ENCODE measurements around the gene FRMD3.

DNA sequence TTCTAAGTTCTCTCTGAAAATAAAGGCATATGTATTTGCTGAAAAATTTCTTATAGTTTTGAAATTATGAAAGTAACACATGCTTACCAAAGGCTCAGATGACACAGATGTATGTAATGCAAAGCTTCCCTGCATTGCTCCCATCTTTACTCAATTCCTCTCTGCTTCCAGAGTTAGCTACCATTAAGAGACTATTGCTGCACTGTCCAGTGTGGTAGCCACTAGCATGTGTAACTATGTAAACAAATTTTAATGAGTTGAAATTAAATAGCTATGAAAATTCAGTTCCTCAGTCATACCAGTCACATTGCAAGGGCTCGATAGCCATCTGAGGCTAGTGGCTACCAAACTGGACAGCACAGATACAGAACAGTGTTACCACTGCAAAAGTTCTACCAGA lies 17.9 kb downstream of the FRMD3 start:
- TF ChIP-seq, protein P1, sequence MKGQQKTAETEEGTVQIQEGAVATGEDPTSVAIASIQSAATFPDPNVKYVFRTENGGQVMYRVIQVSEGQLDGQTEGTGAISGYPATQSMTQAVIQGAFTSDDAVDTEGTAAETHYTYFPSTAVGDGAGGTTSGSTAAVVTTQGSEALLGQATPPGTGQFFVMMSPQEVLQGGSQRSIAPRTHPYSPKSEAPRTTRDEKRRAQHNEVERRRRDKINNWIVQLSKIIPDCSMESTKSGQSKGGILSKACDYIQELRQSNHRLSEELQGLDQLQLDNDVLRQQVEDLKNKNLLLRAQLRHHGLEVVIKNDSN (IDR thresholded peaks at IDR 0.05) = no peak
- TF ChIP-seq CEBPB (IDR thresholded peaks at IDR 0.05) = no peak
- TF ChIP-seq REST (IDR thresholded peaks at IDR 0.05; ENCODE audit: low read depth) = no peak
- TF ChIP-seq YY1 (IDR thresholded peaks at IDR 0.05; ENCODE audit: low read depth) = no peak
- TF ChIP-seq, protein P2, sequence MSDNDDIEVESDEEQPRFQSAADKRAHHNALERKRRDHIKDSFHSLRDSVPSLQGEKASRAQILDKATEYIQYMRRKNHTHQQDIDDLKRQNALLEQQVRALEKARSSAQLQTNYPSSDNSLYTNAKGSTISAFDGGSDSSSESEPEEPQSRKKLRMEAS (IDR thresholded peaks at IDR 0.05) = no peak
- no peak for TF ChIP-seq TCF12 (IDR thresholded peaks at IDR 0.05; ENCODE audit: low read depth)
- TF ChIP-seq CREB1 (IDR thresholded peaks at IDR 0.05; ENCODE audit: low read depth) = no peak
- no peak for TF ChIP-seq EP300 (IDR thresholded peaks at IDR 0.05; ENCODE audit: borderline replicate concordance)
